Mesothelial cell of epicardium (in vitro differentiated cells): ENCODE results near the gene ATP12A. TPM values are rescaled to one million over a fixed set of nuclear protein-coding genes. Genes with fewer than 3 reads are reported as not detected.

Source experiments
- DNase-seq, 2 experiments: peaks; one replicate each; pipeline ENCODE4 v3.0.0; 2021; ENCODE audit warnings: low spot score in 2 of 2; ENCODE audit not compliant: unreplicated experiment in 2 of 2
- H3K27ac Mint-ChIP-seq: 2 replicates; pipeline ENCODE4 v1.8.0; 2021; ENCODE audit warnings: mixed read lengths
- H3K27me3 Mint-ChIP-seq: 2 replicates; pipeline ENCODE4 v1.8.0; 2021; ENCODE audit warnings: low read depth, mixed read lengths
- H3K36me3 Mint-ChIP-seq: 2 replicates; pipeline ENCODE4 v1.8.0; 2021; ENCODE audit warnings: mixed read lengths
- H3K4me1 Mint-ChIP-seq: 2 replicates; pipeline ENCODE4 v1.8.0; 2021; ENCODE audit warnings: mixed read lengths
- H3K4me3 Mint-ChIP-seq: 2 replicates; pipeline ENCODE4 v1.8.0; 2021; ENCODE audit warnings: mild to moderate bottlenecking, moderate library complexity, mixed read lengths
- H3K9me3 Mint-ChIP-seq: 2 replicates; pipeline ENCODE4 v1.8.0; 2021; ENCODE audit warnings: mixed read lengths
- total RNA-seq: library from RNA; stranded (reverse); gene quantifications from 3 replicates; pipeline ENCODE4 v1.2.1, GENCODE V29; 2021
- TF ChIP-seq, protein P1 (sequence below): fragments of 200-600 bp; sonication (generic); IDR thresholded peaks from one replicate; pipeline ENCODE4 v1.5.0; 2021; ENCODE audit warnings: antibody characterized with exemption; ENCODE audit not compliant: unreplicated experiment

Gene ATP12A
- total RNA-seq, 1 donor from 2014 or later = 0.80 TPM

DNA sequence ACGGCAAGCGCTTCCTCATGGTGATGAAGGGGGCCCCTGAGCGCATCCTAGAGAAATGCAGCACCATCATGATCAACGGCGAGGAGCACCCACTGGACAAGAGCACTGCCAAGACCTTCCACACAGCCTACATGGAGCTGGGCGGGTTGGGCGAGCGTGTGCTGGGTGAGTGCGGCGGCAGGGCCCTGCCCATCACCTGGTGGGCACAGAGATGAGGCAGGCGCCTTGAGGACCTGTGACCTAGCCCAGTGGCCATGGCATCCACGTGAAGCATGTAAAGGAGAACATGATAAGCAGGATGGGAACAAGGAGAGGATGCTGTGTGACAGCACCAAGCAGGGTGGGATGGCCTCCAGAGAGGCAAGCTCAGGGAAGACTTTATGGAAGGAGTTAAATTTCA lies 18.5 kb downstream of the ATP12A start:
- H3K27ac Mint-ChIP-seq = no peak overlapping the region
- H3K4me1 Mint-ChIP-seq = no peaks in the 10 kb centered on the region
- H3K36me3 Mint-ChIP-seq = no peaks in the 10 kb centered on the region
- peaks cover 22% of the 10 kb centered on the region for H3K27me3 Mint-ChIP-seq
- no peak overlapping the region for H3K4me3 Mint-ChIP-seq
- no peak for DNase-seq
- TF ChIP-seq, protein P1, sequence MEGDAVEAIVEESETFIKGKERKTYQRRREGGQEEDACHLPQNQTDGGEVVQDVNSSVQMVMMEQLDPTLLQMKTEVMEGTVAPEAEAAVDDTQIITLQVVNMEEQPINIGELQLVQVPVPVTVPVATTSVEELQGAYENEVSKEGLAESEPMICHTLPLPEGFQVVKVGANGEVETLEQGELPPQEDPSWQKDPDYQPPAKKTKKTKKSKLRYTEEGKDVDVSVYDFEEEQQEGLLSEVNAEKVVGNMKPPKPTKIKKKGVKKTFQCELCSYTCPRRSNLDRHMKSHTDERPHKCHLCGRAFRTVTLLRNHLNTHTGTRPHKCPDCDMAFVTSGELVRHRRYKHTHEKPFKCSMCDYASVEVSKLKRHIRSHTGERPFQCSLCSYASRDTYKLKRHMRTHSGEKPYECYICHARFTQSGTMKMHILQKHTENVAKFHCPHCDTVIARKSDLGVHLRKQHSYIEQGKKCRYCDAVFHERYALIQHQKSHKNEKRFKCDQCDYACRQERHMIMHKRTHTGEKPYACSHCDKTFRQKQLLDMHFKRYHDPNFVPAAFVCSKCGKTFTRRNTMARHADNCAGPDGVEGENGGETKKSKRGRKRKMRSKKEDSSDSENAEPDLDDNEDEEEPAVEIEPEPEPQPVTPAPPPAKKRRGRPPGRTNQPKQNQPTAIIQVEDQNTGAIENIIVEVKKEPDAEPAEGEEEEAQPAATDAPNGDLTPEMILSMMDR = no peak
- H3K9me3 Mint-ChIP-seq = no peaks in the 10 kb centered on the region

DNA sequence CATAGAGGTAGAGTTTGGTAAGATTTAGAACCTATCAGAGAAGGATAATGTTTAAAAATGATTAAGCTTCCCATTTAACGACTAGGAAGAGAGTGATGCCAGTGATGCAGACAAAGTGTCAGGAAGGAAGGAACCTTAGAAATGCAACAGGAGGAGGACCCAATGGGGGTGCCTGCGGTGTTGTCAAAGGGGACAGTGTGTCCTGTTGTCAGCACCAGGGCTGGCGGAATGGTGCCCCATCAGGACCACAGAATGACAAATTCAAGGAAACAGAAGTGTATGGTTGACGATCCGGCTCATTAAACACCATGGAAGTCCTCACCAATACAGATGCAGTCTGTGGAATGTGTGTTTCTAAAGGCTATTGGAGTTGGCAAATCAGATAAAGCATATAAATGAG lies 19.3 kb downstream of the ATP12A start:
- H3K4me1 Mint-ChIP-seq = no peaks in the 10 kb centered on the region
- TF ChIP-seq, protein P1 = no peak

GRCh38 chr13:24700539-24700938 lies 20.3 kb downstream of the ATP12A start:
- Mint-ChIP-seq H3K4me1 (no peaks in the 10 kb centered on the region), H3K36me3 (no peaks in the 10 kb centered on the region), H3K4me3 (no peak overlapping the region), H3K9me3 (no peaks in the 10 kb centered on the region), H3K27me3 (peaks cover 19% of the 10 kb centered on the region), H3K27ac (no peak overlapping the region)
- no peak for DNase-seq
- TF ChIP-seq, protein P1 = no peak

More for the DNA sequence above, 19.3 kb downstream of the ATP12A start:
- no peak overlapping the region for H3K4me3 Mint-ChIP-seq
- no peaks in the 10 kb centered on the region for H3K36me3 Mint-ChIP-seq
- no peaks in the 10 kb centered on the region for H3K9me3 Mint-ChIP-seq
- no peak for DNase-seq
- no peak overlapping the region for H3K27ac Mint-ChIP-seq
- peaks cover 19% of the 10 kb centered on the region for H3K27me3 Mint-ChIP-seq

DNA sequence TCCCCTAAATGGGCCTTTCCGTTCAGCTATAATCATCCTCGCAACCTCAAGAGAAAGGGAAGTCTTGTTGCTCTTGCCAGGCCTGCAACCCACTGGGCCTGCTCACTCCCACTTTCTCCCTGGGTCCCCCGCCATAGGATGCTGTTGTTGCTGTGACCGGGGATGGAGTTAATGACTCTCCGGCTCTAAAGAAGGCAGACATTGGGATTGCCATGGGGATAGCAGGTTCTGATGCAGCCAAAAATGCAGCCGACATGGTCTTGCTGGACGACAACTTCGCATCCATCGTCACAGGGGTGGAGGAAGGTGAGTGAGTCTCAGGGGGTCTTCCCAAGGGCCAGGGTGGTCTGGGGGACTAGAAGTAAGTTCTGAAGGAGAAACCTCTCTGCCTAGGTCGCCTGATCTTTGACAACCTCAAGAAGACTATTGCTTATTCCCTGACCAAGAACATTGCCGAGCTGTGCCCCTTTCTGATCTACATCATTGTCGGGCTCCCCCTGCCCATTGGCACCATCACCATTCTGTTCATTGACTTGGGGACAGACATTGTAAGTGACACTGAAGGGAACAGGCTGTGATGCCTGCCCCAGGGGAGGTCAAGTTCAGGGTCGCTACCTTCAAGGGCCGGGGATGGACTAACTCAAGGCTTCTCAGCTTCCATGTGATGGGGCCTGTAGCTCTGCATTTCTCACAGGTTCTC lies 26.8 kb downstream of the ATP12A start:
- Mint-ChIP-seq H3K4me1 (no peaks in the 10 kb centered on the region), H3K27ac (no peak overlapping the region), H3K36me3 (no peaks in the 10 kb centered on the region), H3K27me3 (no peaks in the 10 kb centered on the region), H3K4me3 (no peak overlapping the region), H3K9me3 (no peaks in the 10 kb centered on the region)
- TF ChIP-seq, protein P1 = no peak
- no peak for DNase-seq

GRCh38 chr13:24709186-24709913 lies 29.1 kb downstream of the ATP12A start:
- Mint-ChIP-seq H3K27me3 (no peaks in the 10 kb centered on the region), H3K4me1 (peaks cover 4% of the 10 kb centered on the region), H3K27ac (no peak overlapping the region), H3K4me3 (no peak overlapping the region), H3K36me3 (no peaks in the 10 kb centered on the region), H3K9me3 (no peaks in the 10 kb centered on the region)
- TF ChIP-seq, protein P1 = no peak
- no peak for DNase-seq
